Measurements from ENCODE around the gene UCKL1.
A peak's percentile ranks its signal among the peaks of the same experiment; 100 is the strongest.

UCKL1 gene

GRCh38 chr20:63958964-63959698 is 2.9 kb upstream of the UCKL1 start:
- DNase-seq = no peak

- DNase-seq = no peak
Observed at GRCh38 chr20:63958471-63958870, 2.3 kb upstream of the UCKL1 start.

GRCh38 chr20:63957690-63958441 is 1.6 kb upstream of the UCKL1 start:
- DNase-seq = no peak

- peak in 4 of 5 experiments; percentile 44 to 72 (median 61) for DNase-seq
Observed at GRCh38 chr20:63957004-63957689, 931 bp upstream of the UCKL1 start.

GRCh38 chr20:63956664-63957003 is 418 bp upstream of the UCKL1 start:
- no peak for DNase-seq

GRCh38 chr20:63955281-63955826 is 862 bp downstream of the UCKL1 start:
- DNase-seq = peak in 3 of 5 experiments; percentile 10 to 54 (median 27)

- DNase-seq = no peak
Observed at GRCh38 chr20:63953764-63954429, 2.3 kb downstream of the UCKL1 start.

- DNase-seq = no peak
Observed at GRCh38 chr20:63952769-63953168, 3.4 kb downstream of the UCKL1 start.

DNA sequence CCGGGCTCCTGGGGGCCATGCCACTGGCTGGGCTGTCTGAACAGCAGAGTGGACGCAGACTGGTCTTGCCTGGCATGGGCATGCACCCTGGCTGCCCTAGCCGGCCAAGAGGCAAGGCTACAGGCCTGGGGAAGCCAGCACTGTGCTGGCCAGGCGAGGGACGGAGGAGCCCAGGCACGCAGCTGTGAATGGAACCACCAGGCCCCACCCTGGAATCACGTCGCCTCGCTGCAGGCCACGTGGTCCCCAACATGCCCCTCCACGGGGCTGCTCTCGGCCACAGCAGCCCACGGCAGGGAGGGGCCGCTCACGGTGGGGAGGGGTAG is 4.0 kb downstream of the UCKL1 start:
- no peak for DNase-seq

GRCh38 chr20:63951398-63952209 is 4.6 kb downstream of the UCKL1 start:
- no peak for DNase-seq

- DNase-seq = no peak
Observed at GRCh38 chr20:63950701-63951397, 5.4 kb downstream of the UCKL1 start.

GRCh38 chr20:63947638-63948456 is 8.4 kb downstream of the UCKL1 start:
- no peak for DNase-seq

DNA sequence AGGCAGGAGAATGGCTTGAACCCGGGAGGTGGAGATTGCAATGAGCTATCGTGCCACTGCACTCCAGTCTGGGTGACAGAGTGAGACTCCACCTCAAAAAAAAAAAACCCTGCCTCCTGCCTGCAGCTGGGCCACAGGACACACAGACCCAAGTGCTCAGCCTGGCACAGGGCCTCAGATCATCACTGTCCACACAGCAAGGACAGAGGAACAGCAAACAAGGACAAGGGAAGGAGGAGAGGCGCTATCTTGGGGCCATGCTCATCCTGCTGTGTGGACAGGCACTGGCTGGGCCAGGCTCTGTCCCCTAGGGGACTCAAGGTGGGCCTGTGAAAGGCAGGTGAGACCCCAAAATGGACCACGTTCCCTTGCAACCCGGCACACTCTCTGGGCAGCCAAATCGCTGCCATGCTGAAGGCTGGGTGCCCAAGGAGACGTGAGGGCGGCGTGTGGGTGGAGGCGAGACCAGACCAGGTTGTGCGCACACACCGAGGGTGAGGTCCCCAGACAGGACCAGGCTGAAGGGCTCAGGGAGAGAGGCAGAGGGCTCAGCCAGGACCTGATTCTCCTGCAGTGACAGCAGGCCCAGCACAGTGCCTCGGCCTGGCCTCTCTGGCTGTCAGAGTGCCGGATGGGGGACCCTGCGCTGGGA is 9.1 kb downstream of the UCKL1 start:
- no peak for DNase-seq

DNA sequence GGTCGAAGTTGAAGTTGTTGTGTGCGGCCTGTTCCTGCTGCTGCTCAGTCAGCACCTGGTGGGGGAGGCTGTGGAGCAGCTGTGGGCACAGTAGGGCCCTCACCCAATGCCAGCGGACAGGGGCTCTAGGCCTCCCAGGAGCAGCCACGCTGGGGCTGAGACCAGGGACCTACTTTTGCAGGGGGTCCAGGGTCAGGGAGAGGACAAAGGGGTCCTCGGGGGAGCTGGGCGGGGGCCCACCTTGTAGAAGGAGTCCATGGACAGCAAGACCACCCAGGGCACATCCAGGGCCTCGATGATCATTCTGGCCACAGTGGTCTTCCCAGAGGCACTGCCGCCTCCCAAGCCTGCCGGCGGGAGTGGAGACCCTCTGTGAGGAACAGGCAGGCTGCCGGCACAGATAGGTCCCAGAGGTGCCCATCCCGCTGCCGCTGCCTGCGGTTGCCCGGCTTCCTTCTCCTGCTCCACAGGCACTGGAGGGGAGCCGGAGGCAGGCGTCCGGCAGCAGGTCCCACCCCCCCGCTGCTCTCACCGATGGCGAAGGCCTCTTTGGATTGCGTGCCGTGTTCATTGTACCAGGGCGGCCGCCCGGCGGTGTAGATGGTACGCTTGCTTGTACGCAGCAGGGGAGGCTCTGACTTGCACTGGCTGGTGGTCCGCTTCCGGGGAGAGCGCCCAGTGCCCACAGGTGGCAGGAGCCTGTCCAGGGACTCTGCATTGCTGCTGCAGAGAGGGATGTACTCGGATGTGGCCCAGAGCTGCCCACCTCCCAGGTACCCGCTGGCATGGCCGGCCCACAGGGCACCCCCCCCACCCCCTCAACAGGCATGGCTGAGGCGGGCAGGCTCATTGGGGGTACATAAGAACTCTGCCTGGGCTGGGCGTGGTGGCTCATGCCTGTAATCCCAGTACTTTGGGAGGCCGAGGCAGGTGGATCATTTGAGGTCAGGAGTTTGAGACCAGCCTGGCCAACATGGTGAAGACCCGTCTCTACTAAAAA is 10.0 kb downstream of the UCKL1 start:
- DNase-seq = no peak

GRCh38 chr20:63945031-63945658 is 11.1 kb downstream of the UCKL1 start:
- no peak for DNase-seq

DNA sequence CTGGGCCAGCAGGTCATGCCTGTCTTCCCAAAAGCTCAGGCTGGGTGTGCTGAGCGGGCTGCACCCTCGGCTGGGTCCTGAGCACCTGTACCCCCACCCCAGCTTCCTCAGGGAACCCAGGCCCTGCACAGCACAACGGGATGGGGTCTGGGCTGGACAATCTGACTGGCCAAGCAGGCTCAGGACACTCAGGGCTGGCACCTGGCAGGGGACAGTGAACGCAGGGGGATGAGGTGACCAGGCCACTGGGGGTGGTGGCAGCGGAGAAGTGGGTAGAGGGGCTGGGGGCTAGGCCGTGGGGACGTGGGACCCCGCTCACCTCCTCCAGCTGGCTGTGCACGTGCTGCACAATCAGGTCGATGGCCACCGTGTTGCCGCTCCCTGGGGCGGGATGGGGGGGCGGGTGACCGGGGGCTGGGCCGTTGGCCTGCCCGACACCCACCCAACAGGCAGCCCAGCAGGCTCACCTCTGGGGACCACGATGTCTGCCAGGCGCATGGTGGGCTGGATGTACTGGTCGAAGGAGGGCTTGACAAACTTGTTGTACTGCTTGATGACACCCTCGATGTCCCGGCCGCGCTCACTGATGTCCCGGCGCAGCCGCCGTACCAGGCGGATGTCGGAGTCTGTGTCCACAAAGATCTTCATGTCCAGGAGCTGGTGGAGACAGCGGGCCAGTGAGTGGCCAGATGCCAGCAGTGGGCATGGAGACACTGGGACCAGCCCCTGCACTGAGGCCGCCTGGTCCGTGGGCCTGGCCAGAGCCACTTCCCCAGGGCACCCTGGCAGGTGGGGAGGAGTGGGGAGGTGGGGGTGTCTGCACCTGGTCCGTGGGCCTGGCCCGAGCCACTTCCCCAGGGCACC is 11.9 kb downstream of the UCKL1 start:
- no peak for DNase-seq

DNA sequence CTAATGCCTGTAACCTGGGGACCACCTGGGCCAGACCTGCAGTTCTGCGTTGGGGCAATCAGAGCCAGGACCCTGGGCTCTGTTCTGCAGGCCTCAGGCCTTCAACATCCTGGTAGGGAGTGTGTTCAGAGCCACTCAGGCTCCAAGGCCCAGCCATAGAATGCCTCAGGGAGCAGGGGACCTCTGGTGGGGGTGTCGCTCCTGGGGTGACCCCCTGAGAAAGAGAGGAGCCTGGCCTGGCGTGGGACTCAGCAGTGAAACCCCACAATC is 12.5 kb downstream of the UCKL1 start:
- DNase-seq = no peak

Measured in T-helper 2 cell (primary cell).